HG03378 (cell line): ENCODE data around the gene CYTH1.
"Not testable (repeated sequence)": the region's sequence is repeated elsewhere in the genome, so short reads cannot be mapped to it uniquely, and the experiment has no call there.

Experiments used
- ATAC-seq: cut with Tn5 transposase; IDR thresholded peaks from one replicate; pipeline ENCODE4 v1.9.1; 2021; ENCODE audit warnings: mild to moderate bottlenecking, moderate library complexity; ENCODE audit not compliant: unreplicated experiment

Gene CYTH1

DNA sequence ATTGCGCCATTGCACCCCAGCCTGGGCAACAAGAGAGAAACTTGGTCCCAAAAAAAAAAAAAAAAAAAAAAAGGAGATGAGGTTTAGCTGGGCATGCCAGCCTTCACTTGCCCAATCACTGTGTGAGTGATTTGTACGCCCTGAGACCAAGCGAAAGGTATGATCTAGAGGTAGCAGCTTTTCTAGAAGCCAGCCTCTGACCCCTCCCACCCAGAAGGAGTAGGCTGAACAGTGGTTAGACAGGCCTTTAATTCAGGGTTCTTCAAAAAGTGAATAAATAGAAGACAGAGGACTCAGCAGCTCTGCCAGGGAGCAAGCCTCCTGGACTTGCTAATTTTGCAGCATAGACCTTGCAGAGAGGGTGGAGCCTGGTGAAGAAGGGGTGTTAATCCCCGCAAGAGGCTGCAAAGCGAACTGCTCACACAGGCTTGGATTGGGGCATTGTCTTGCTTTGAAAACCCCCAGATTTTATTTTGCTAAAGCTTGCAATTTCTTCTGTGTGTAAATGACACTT is 7.1 kb upstream of the CYTH1 start:
- no peak for ATAC-seq

GRCh38 chr17:78788451-78788850 is 6.4 kb upstream of the CYTH1 start:
- ATAC-seq: no peak

GRCh38 chr17:78787444-78787843 is 5.4 kb upstream of the CYTH1 start:
- no peak for ATAC-seq

GRCh38 chr17:78785663-78786057 is 3.6 kb upstream of the CYTH1 start:
- no peak for ATAC-seq

- no peak for ATAC-seq
These were observed 3.1 kb upstream of the CYTH1 start for GRCh38 chr17:78785011-78785662.

DNA sequence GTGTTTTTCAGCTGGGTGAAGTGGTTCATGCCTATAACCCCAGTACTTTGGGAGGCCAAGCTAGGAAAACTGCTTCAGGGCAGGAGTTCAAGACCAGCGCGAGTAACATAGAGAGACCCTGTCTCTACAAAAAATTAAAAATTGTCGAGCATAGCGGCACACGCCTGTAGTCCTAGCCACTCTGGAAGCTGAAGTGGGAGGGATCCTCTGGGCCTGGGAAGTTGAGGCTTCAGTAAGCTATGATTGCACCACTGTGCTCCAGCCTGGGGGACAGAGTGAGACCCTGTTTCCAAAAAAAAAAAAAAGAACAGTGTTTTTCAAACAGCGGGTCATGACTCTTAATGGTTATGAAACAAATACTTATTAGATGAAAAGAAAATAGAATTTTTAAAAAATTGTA is 2.3 kb upstream of the CYTH1 start:
- no peak for ATAC-seq

DNA sequence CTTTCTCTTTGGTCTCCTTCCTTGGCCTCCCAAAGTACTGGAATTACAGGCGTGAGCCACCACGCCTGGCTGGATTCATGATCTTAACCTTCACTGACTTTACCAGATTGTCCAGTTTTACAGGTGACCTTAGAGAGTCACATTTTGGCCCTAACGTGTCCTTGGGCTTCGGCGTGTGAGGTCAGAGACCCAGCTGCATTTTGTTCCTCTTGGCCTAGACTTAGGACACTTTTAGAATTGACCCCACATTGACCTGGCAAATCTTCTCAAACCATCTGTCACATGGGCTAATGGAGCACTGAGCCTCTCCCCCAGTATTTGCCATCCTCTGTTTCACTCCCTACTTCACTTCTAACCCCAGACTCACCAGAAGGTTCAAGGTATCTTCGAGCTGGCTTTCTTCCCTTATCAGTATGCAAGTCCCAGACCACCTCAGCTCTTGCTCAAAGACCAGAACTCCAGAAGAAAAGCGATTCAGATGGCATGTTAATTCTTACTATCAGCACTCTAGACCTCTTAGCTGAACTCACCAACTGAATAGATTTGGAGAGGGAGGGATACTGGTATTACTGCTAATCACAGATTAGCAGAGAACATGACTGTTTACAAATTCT is 1.7 kb upstream of the CYTH1 start:
- no peak for ATAC-seq

GRCh38 chr17:78781104-78781892 is 775 bp downstream of the CYTH1 start:
- no peak for ATAC-seq

GRCh38 chr17:78780335-78780734 is 1.7 kb downstream of the CYTH1 start:
- ATAC-seq: no peak

- no peak for ATAC-seq
These were observed 2.2 kb downstream of the CYTH1 start for GRCh38 chr17:78779850-78780249.

DNA sequence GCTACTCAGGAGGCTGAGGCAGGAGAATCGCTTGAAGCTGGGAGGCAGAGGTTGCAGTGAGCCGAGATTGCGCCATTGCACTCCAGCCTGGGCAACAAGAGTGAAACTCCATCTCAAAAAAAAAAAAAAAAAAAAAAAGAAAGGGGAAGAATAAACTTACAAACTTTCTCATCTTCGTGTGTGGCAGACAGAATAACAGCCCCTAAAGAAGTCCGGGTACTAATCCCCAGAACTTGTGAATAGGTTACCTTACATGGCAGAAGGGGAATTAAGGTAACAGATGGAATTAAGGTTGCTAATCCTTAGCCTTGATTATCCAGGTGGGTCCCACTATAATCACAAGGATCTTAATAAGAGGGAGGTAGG is 2.8 kb downstream of the CYTH1 start:
- ATAC-seq: not testable (repeated sequence)

DNA sequence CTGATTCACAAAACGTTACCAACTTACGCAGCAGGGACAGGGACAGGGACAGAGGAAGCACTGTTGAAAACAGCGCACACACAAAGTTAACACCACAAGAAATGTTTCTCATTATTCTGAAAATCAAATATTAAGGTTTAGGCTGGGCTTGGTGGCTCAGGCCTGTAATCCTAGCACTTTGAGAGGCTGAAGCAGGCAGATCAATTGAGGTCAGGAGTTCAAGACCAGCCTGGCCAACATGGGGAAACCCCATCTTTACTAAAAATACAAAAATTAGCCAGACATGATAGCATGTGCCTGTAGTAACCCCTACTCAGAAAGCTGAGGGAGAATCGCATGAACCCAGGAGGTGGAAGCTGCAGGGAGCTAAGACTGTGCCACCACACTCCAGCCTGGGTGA is 4.2 kb downstream of the CYTH1 start:
- no peak for ATAC-seq

GRCh38 chr17:78774956-78775571 is 7.0 kb downstream of the CYTH1 start:
- ATAC-seq: peak; percentile 29

GRCh38 chr17:78774453-78774852 is 7.6 kb downstream of the CYTH1 start:
- no peak for ATAC-seq

GRCh38 chr17:78771758-78772382 is 10.2 kb downstream of the CYTH1 start:
- ATAC-seq: no peak

- no peak for ATAC-seq
These were observed 12.8 kb downstream of the CYTH1 start for GRCh38 chr17:78769196-78769773.

- no peak for ATAC-seq
These were observed 14.3 kb downstream of the CYTH1 start for GRCh38 chr17:78767806-78768205.

- ATAC-seq: no peak
These were observed 15.3 kb downstream of the CYTH1 start for GRCh38 chr17:78766743-78767294.

DNA sequence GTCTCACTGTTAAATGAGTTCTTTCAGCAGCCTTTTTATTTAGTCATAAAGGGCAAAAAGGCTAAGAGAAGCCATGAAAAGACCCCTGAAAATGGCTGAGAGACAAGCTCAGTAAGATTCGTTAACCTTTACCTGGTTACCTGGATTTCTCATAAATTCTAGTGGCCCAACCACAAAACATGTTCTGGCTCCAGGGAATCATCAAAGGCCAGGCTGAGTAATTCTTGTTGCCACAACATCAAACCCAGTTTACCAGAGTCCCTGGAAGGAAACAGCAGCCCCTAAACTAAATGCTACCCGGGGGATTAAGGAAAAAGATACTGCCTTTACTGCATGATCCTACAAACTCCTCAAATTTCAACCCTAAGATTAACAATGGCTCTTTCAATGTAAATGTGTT is 15.8 kb downstream of the CYTH1 start:
- no peak for ATAC-seq

GRCh38 chr17:78765821-78766220 is 16.3 kb downstream of the CYTH1 start:
- ATAC-seq: no peak
